GM19193 (cell line): ENCODE data around the gene TMOD2.

Source experiments
- POLR2A ChIP-seq: IDR thresholded peaks from 4 replicates; pipeline ENCODE4 v1.6.1; 2011; ENCODE audit not compliant: insufficient read depth, insufficient read length; ENCODE audit errors: extremely low read depth

The TMOD2 gene

GRCh38 chr15:51825698-51826097 is 74.3 kb downstream of the TMOD2 start:
- TF ChIP-seq POLR2A: no peak

DNA sequence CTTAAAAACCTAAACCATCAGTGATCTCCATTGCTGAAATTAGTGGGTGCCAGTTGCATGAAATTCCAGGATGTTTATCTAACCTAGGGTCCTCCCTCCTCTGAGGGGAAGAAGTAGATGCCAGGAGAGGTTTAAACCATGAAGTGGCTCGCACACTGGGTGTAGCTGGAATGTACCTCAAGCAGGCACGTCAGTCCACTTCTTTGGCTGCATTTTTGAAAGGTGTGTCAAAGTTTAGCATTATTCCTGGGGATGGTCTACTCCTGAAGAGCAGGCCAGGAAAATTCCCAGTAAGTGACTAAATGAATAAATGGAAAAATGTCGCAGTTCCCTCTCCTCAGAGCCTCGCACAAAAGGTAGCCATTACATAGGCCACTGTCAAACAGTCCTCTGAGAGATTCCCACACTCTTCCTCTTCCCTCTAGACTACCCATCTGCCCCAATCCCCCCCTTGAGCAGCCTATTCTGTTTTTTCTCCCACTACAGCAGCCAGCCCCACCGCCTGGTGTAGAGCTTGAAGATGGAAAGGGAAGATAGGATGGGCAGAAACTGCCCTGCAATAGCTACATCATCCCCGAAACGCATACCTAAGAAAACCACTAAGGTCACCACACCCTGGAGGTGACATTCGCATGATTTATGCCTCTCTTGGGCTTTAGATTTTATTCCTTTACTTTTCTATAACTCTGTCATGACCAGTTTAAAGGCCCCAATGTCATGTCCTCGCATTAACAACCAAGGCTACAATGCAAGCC is 77.4 kb downstream of the TMOD2 start:
- no peak for TF ChIP-seq POLR2A

- TF ChIP-seq POLR2A: peak; percentile 93
Observed at GRCh38 chr15:51829376-51830275, 78.2 kb downstream of the TMOD2 start, which contains the start of gene TMOD3. Gene TMOD3 (plus strand): TSS chr15:51829653. CDS start chr15:51862885, 33,232 bp downstream.

- no peak for TF ChIP-seq POLR2A
Observed at GRCh38 chr15:51830276-51830806, 78.9 kb downstream of the TMOD2 start.

GRCh38 chr15:51833772-51834171 is 82.4 kb downstream of the TMOD2 start:
- TF ChIP-seq POLR2A: no peak

- TF ChIP-seq POLR2A: no peak
Observed at GRCh38 chr15:51837792-51838251, 86.4 kb downstream of the TMOD2 start.

- TF ChIP-seq POLR2A: no peak
Observed at GRCh38 chr15:51838270-51838669, 86.9 kb downstream of the TMOD2 start.

DNA sequence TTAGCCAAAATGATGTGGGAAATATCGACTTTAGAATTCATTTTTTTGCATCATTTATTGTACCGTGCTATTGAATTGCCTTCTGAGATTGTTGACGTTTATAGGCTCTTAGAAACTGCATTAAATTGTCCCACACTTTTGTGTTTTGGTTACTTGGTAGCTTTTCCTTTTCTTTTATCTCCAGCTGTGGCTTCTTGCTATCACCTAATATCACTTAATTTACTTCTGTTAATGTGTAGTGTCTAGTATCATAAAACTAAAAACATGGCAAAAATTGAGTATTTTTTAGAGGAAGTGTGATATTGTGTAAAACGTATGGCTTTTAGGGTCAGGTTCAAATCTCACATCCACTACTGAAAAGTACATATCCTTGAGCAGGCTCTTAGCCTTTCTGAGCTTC is 89.3 kb downstream of the TMOD2 start:
- TF ChIP-seq POLR2A: no peak

- TF ChIP-seq POLR2A: no peak
Observed at GRCh38 chr15:51841406-51842040, 90.1 kb downstream of the TMOD2 start.

DNA sequence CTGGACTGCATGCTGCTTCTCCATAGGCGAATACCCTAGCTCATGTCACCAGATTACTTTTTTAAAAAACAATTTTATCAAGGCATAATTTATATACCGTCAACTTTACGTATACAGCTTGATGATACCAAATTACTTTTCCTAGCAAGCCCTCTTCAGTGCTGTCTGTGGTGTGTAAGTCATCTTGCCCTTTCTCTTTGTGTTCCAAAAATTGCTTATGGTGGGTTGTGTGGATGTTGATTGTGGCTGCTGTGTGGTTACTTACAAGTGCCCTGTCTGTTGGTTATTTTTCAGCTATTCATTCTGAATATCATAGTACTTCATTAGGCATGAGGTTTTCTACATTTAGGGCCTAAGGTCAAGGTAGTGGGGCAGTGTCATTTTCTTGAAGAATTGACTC is 90.9 kb downstream of the TMOD2 start:
- TF ChIP-seq POLR2A: no peak

DNA sequence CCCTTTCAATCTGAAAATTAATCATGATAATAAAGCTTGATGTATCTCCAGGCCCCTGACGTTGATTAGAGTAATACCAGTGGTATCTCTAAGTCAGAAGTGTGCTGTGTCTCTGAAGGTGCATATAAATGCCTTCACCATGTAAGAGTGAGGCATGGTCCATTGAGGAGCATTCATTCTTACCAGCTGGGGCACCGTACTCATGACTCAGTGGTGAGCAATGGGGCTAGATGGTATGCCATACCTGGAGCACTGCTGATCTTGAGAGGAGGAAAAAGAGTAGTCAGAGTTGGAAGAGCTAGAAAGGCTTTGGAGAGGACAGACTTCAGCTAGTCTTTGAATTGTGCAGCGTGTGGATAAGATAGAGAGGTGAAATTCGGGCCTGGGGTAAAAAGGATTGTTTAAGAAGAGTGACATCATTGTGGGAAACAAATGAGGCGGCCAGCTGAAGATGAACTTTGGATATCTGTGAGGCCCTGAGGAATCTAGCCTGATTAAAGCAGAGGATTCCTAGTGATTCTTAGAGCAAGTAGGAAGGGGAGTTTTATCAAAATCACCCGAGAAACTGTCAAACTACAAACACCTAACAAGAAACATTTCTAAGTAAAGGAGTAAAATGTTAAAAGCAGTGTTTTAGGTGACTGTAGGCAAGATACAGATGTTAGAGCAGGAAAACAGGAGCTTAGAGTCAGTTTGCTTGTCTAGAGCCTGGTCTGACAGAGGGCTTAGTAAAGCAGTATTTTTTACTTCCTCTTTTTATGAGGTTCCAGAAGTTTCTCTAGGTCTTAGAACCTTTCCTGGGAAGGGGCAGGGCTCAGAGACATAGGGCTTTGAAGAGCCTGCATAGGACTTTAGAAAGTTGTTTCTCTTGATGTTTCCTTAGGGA is 91.7 kb downstream of the TMOD2 start:
- no peak for TF ChIP-seq POLR2A

GRCh38 chr15:51844747-51845426 is 93.5 kb downstream of the TMOD2 start:
- no peak for TF ChIP-seq POLR2A

DNA sequence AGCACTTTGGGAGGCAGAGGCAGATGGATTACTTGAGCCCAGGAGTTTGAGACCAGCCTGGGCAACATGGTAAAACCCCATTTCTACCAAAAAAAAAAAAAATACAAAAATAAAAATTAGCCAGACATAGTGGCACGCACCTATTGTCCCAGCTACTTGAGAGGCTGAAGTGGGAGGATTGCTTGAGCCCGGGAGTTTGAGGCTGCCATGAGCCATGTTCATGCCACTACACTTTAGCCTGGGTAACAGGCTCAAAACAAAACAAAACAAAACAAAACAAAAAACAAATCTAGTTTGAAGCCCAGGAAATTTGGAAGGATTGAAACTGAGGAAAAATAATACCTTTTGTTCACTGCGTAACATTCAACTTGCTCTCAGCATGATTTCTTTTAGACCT is 94.7 kb downstream of the TMOD2 start:
- TF ChIP-seq POLR2A: no peak
